DOHH2 (cell line): Measurements from ENCODE around the gene EPHA5.

Experiments
- H3F3A ChIP-seq: fragments of 200-600 bp; sonication (generic), shearing (Covaris generic); 2 replicates; pipeline ENCODE4 v1.6.0; 2016; ENCODE audit warnings: antibody characterized with exemption, mild to moderate bottlenecking; ENCODE audit not compliant: control insufficient read depth, insufficient read depth
- H3K27ac ChIP-seq: fragments of 200-600 bp; sonication (generic); 2 replicates; pipeline ENCODE4 v1.5.1; 2014; ENCODE audit warnings: low read depth, mild to moderate bottlenecking, low read length, moderate library complexity
- H3K27me3 ChIP-seq: fragments of 200-600 bp; sonication (generic); 2 replicates; pipeline ENCODE4 v1.6.1; 2014; ENCODE audit warnings: mild to moderate bottlenecking, low read length, mixed read lengths; ENCODE audit not compliant: control insufficient read depth
- H3K36me3 ChIP-seq: fragments of 200-600 bp; sonication (generic); 2 replicates; pipeline ENCODE4 v1.6.1; 2014; ENCODE audit warnings: mild to moderate bottlenecking, low read length, moderate library complexity, mixed read lengths; ENCODE audit not compliant: control insufficient read depth
- H3K4me1 ChIP-seq: fragments of 200-600 bp; sonication (generic); 2 replicates; pipeline ENCODE4 v1.6.1; 2014; ENCODE audit warnings: mild to moderate bottlenecking, low read length, mixed read lengths; ENCODE audit not compliant: control insufficient read depth
- H3K4me2 ChIP-seq: fragments of 200-600 bp; sonication (generic); 2 replicates; pipeline ENCODE4 v1.6.0; 2014; ENCODE audit warnings: mild to moderate bottlenecking, low read length, moderate library complexity
- H3K4me3 ChIP-seq: fragments of 200-600 bp; sonication (generic); 2 replicates; pipeline ENCODE4 v1.5.1; 2014; ENCODE audit warnings: mild to moderate bottlenecking, low read length, mixed read lengths
- H3K79me2 ChIP-seq: fragments of 200-600 bp; sonication (generic); 2 replicates; pipeline ENCODE4 v1.6.1; 2014; ENCODE audit warnings: mild to moderate bottlenecking, low read length, mixed read lengths; ENCODE audit not compliant: control insufficient read depth
- H3K9me2 ChIP-seq: fragments of 200-600 bp; sonication (generic); replicated peaks from 2 replicates; pipeline ENCODE4 v1.6.1; 2014; ENCODE audit warnings: mild to moderate bottlenecking, low read length, mixed read lengths; ENCODE audit not compliant: control insufficient read depth
- H3K9me3 ChIP-seq: fragments of 200-600 bp; sonication (generic); 2 replicates; pipeline ENCODE4 v1.6.1; 2014; ENCODE audit warnings: antibody characterized with exemption, low read length, mixed read lengths; ENCODE audit not compliant: control insufficient read depth, insufficient read depth
- H4K20me1 ChIP-seq: fragments of 200-600 bp; sonication (generic); 2 replicates; pipeline ENCODE4 v1.6.0; 2014; ENCODE audit warnings: low read depth, mild to moderate bottlenecking, antibody characterized with exemption, low read length, moderate library complexity; ENCODE audit not compliant: control insufficient read depth, insufficient read depth
- EZH2phosphoT487 ChIP-seq: fragments of 200-600 bp; sonication (generic); IDR thresholded peaks from 2 replicates; pipeline ENCODE4 v1.6.1; 2017; ENCODE audit warnings: borderline replicate concordance, mild to moderate bottlenecking, antibody characterized with exemption, low read length, moderate library complexity, mixed read lengths
- TF ChIP-seq, protein P1 (sequence below): fragments of 200-600 bp; sonication (generic); IDR thresholded peaks from one replicate; pipeline ENCODE4 v1.5.1; 2014; ENCODE audit warnings: antibody characterized with exemption, mild to moderate bottlenecking, low read depth, low read length; ENCODE audit not compliant: poor library complexity, severe bottlenecking

The EPHA5 gene

GRCh38 chr4:65367306-65367705, 303.0 kb downstream of the EPHA5 start:
- TF ChIP-seq, protein P1, sequence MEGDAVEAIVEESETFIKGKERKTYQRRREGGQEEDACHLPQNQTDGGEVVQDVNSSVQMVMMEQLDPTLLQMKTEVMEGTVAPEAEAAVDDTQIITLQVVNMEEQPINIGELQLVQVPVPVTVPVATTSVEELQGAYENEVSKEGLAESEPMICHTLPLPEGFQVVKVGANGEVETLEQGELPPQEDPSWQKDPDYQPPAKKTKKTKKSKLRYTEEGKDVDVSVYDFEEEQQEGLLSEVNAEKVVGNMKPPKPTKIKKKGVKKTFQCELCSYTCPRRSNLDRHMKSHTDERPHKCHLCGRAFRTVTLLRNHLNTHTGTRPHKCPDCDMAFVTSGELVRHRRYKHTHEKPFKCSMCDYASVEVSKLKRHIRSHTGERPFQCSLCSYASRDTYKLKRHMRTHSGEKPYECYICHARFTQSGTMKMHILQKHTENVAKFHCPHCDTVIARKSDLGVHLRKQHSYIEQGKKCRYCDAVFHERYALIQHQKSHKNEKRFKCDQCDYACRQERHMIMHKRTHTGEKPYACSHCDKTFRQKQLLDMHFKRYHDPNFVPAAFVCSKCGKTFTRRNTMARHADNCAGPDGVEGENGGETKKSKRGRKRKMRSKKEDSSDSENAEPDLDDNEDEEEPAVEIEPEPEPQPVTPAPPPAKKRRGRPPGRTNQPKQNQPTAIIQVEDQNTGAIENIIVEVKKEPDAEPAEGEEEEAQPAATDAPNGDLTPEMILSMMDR, result no peak
- TF ChIP-seq EZH2phosphoT487, result no peak
- Histone ChIP-seq H3K27ac (no peak overlapping the region), H3F3A (no peaks in the 10 kb centered on the region), H3K9me2 (no peaks in the 10 kb centered on the region), H3K4me2 (no peak overlapping the region), H4K20me1 (no peaks in the 10 kb centered on the region), H3K79me2 (no peaks in the 10 kb centered on the region), H3K36me3 (no peaks in the 10 kb centered on the region), H3K27me3 (no peaks in the 10 kb centered on the region), H3K9me3 (no peaks in the 10 kb centered on the region), H3K4me1 (no peaks in the 10 kb centered on the region), H3K4me3 (no peak overlapping the region)

DNA sequence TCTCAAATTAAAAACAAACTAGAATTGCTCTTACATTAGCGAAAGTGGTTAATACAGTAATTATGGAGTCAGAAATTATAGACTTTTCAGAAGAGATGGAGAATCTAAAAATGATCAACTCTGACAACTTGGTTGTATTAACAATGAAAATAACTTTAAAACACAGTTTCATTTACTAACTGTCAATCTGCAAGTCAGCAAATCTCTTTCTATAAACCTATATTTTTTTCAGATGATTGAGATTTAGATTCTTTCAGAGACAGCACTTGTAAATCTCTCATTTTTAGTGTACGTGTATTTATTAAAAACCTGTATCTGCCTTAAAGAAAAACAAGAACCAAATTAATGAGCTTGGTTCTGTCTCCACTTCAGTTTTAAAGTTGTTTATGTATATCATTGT, 311.4 kb downstream of the EPHA5 start:
- Histone ChIP-seq H3K36me3 (no peaks in the 10 kb centered on the region), H3K4me1 (no peaks in the 10 kb centered on the region), H3K4me3 (no peak overlapping the region), H3K9me2 (no peaks in the 10 kb centered on the region), H3K27me3 (no peaks in the 10 kb centered on the region), H3K79me2 (no peaks in the 10 kb centered on the region), H4K20me1 (no peaks in the 10 kb centered on the region), H3K9me3 (no peaks in the 10 kb centered on the region), H3K27ac (no peak overlapping the region), H3K4me2 (no peak overlapping the region), H3F3A (no peaks in the 10 kb centered on the region)
- TF ChIP-seq, protein P1, result no peak
- TF ChIP-seq EZH2phosphoT487, result no peak

DNA sequence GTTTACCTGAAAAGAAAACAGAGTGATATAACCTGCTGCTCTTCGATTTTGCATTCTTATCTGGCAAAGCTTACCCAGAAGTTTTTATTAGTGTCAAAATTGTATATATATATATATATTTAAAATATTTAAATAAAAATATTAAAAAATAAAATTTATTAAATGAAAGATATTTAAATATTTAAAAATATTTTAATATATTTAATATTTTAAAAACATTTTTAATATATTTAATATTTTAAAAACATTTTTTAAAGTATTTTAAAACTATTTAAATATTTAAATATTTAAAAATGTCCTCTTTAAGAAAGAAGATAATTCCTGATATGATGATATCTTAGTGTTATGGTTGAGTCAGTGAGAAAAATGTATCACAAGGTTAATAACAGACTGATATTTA, 317.2 kb downstream of the EPHA5 start:
- H3K27ac ChIP-seq, result no peak overlapping the region
- no peak overlapping the region for H3K4me3 ChIP-seq
- no peaks in the 10 kb centered on the region for H4K20me1 ChIP-seq
- H3K36me3 ChIP-seq, result no peaks in the 10 kb centered on the region
- H3K27me3 ChIP-seq, result no peaks in the 10 kb centered on the region
- H3K4me2 ChIP-seq, result no peak overlapping the region
- no peaks in the 10 kb centered on the region for H3K9me3 ChIP-seq
- H3K4me1 ChIP-seq, result no peaks in the 10 kb centered on the region
- H3F3A ChIP-seq, result no peaks in the 10 kb centered on the region
- TF ChIP-seq, protein P1, result no peak
- TF ChIP-seq EZH2phosphoT487, result no peak
- H3K9me2 ChIP-seq, result no peaks in the 10 kb centered on the region
- H3K79me2 ChIP-seq, result no peaks in the 10 kb centered on the region
